Measurements from ENCODE around the gene EIF3I. TPM values are rescaled to one million over a fixed set of nuclear protein-coding genes. Genes with fewer than 3 reads are reported as not detected.

The EIF3I gene
- 160 TPM in 2 replicates for polyA plus RNA-seq (2013)

DNA sequence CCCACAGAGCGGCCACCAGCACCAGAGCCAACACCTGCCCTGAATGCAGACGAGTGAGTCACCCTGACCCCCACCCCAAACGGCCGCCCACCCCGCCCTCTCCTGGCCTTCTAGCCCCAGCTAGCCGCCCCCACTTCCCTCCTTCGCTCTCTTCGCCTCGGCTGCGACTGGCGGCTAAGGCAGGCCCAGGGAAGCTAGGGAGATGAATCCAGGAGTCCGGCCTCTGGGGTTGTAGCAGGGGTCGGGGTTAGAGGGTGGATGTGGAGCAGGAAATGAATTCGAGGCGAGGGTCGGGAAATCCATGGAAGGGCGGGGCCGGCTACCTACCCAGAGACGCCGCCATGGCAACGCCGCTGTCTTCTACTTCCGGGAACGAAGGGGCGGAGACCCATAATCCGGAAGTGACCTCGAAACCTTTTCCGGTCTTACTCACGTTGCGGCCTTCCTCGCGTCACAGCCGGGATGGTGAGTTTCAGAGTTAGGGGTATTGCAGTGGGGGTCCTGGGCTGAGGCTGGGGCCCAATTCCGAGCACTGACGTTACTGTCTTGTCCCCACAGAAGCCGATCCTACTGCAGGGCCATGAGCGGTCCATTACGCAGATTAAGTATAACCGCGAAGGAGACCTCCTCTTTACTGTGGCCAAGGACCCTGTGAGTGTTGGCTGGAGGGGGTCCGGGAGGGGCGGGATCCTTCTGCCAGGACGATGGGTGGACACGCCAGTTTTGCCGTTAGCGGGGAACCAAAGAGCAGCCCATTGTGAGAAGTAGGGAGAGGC lies at the start of gene EIF3I, which contains the start of gene TMEM234:
EIF3I (plus strand) TSS at position 428 of the 776 bp plus-strand sequence; CDS start at position 463, 35 bp downstream.
TMEM234 (minus strand) TSS at position 374 of the 776 bp plus-strand sequence; CDS start at position 343, 31 bp downstream.
- Histone ChIP-seq H3K36me3 (ENCODE audit: control insufficient read depth in 1 of 2, insufficient read depth in 2 of 2, low read length in 2 of 2) (peaks cover 25 to 26% of the 10 kb centered on the region in 2 experiments), H2BK120ac (ENCODE audit: insufficient read depth, low read length, poor library complexity) (peak within 1 kb of the TSS; percentile 67), H4K8ac (ENCODE audit: low read depth, low read length) (peak within 1 kb of the TSS; percentile 92), H3K4me2 (ENCODE audit: low read length) (peak within 1 kb of the TSS; percentile 75), H4K12ac (ENCODE audit: low read depth, low read length) (peak within 1 kb of the TSS; percentile 76), H3K27me3 (ENCODE audit: insufficient read depth, low read length) (no peaks in the 10 kb centered on the region), H3K79me1 (ENCODE audit: low read length) (peaks cover 9% of the 10 kb centered on the region), H2BK5ac (ENCODE audit: low read depth, low read length, poor library complexity) (peak within 1 kb of the TSS; percentile 62), H3K4me1 (ENCODE audit: control insufficient read depth in 1 of 2, insufficient read depth in 2 of 2, low read length in 2 of 2) (peaks cover 7% of the 10 kb centered on the region in 2 experiments), H3K23ac (ENCODE audit: low read length) (no peak within 1 kb of the TSS), H3K9me3 (ENCODE audit: insufficient read depth, low read depth, low read length) (peaks cover 1% of the 10 kb centered on the region), H3K4me3 (ENCODE audit: low read depth, low read length) (peak within 1 kb of the TSS; percentile 90), H2BK12ac (ENCODE audit: low read length) (no peak within 1 kb of the TSS), H2AK5ac (ENCODE audit: low read length) (peak within 1 kb of the TSS; percentile 36), H3K79me2 (ENCODE audit: control insufficient read depth, insufficient read depth, low read length, poor library complexity) (peaks cover 11% of the 10 kb centered on the region), H3K9ac (ENCODE audit: low read length) (peak within 1 kb of the TSS; percentile 93), H3K18ac (ENCODE audit: low read length) (peak within 1 kb of the TSS; percentile 84), H3K4ac (ENCODE audit: low read depth, low read length) (peak within 1 kb of the TSS; percentile 77), H3K14ac (ENCODE audit: low read length) (peak within 1 kb of the TSS; percentile 90), H4K91ac (ENCODE audit: low read depth, low read length) (peak within 1 kb of the TSS; percentile 69), H3K27ac (ENCODE audit: low read depth, low read length) (peak within 1 kb of the TSS; percentile 70), H2AFZ (ENCODE audit: insufficient read depth, low read length, poor library complexity) (peak within 1 kb of the TSS; percentile 90)
- no CpG with 5 or more reads among the region's 46 CpGs for WGBS (ENCODE audit: extremely low coverage, insufficient coverage, insufficient read length)
- peak; percentile 91 to 97 for DNase-seq

DNA sequence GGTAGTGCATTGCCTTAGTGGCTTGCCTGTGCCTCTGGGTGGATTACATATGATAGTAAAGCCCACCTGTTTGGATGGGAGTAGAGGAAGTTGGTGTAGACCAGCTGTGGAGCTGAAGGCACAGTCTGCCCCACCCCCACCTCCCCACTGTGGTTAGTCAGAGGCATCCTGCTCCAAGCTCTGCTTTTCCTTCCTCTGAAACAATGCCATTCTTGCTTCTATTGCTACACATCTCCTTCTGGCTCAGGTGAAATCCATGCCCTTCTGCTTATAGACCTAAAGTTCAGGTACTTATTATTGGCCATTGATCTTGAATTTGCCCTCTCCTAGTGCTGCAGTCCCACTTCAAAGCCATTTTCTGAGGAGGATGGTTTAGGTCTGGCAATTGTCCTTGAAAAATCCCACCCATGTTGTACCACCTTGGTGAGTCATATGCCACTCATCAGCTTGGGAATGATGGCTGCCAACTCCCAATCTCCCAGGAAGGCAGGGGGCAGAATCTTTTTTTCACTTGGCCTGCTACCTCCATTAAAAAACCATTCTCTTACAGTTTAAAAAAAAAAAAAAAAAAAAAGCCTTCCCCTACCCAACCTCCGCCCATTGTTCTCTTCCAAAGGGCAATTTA lies 49.5 kb upstream of the EIF3I start:
- H3K27me3 ChIP-seq (ENCODE audit: insufficient read depth, low read length), result no peaks in the 10 kb centered on the region
- H3K9me3 ChIP-seq (ENCODE audit: insufficient read depth, low read depth, low read length), result no peaks in the 10 kb centered on the region
- H3K4ac ChIP-seq (ENCODE audit: low read depth, low read length), result no peak overlapping the region
- H2BK12ac ChIP-seq (ENCODE audit: low read length), result no peak overlapping the region
- WGBS (ENCODE audit: extremely low coverage, insufficient coverage, insufficient read length), result no CpG with 5 or more reads among the region's 1 CpG
- no peak overlapping the region for H4K12ac ChIP-seq (ENCODE audit: low read depth, low read length)
- H3K4me3 ChIP-seq (ENCODE audit: low read depth, low read length), result no peak overlapping the region
- H3K4me2 ChIP-seq (ENCODE audit: low read length), result no peak overlapping the region
- peaks cover 0 to 5% of the 10 kb centered on the region in 2 experiments for H3K4me1 ChIP-seq (ENCODE audit: control insufficient read depth in 1 of 2, insufficient read depth in 2 of 2, low read length in 2 of 2)
- H2BK120ac ChIP-seq (ENCODE audit: insufficient read depth, low read length, poor library complexity), result no peak overlapping the region
- H4K8ac ChIP-seq (ENCODE audit: low read depth, low read length), result no peak overlapping the region
- H3K36me3 ChIP-seq (ENCODE audit: control insufficient read depth in 1 of 2, insufficient read depth in 2 of 2, low read length in 2 of 2), result peaks cover 26 to 45% of the 10 kb centered on the region in 2 experiments
- no peak overlapping the region for H2AFZ ChIP-seq (ENCODE audit: insufficient read depth, low read length, poor library complexity)
- no peaks in the 10 kb centered on the region for H3K79me2 ChIP-seq (ENCODE audit: control insufficient read depth, insufficient read depth, low read length, poor library complexity)
- no peaks in the 10 kb centered on the region for H3K79me1 ChIP-seq (ENCODE audit: low read length)
- H3K14ac ChIP-seq (ENCODE audit: low read length), result no peak overlapping the region
- H3K27ac ChIP-seq (ENCODE audit: low read depth, low read length), result no peak overlapping the region
- H3K23ac ChIP-seq (ENCODE audit: low read length), result no peak overlapping the region
- no peak overlapping the region for H2BK5ac ChIP-seq (ENCODE audit: low read depth, low read length, poor library complexity)
- no peak overlapping the region for H3K9ac ChIP-seq (ENCODE audit: low read length)
- H4K91ac ChIP-seq (ENCODE audit: low read depth, low read length), result no peak overlapping the region
- no peak overlapping the region for H2AK5ac ChIP-seq (ENCODE audit: low read length)
- DNase-seq, result no peak
- no peak overlapping the region for H3K18ac ChIP-seq (ENCODE audit: low read length)

DNA sequence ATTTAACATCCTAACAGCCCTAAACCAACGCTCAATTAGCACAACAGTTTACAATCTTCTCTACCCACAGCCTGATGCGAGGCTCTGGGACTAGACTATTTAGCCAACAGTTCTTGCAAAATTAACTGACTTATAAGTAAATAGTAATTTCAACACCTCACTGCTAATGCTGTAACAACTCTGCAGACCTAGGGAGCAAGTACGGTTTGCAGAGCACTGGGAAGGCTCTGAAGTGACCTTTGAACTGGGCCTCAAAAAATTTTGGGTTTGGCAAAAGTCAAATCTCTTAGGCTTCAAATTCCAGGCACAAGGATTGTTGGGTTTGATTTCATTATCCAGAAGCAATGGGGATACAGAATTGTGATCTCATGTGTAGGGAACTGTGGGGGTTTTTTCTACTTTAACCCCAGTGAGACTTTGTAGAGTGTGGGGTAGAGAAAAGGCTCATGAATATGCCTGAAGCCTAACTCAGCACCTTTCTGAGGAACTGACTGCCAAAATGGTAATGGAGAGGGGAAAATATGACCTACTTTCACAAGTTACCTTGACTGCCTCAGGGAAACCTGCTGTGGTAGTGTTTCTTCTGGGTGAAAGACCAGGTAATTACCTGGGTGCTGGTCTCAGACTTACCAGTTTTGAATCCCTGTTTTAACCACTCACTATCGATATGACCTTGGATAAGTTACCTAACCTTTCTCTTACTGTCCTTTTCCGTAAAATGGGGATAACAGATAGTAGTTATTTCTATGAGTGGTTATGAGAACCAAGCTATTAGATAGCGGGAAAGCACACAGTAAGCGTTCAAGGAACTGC lies 43.6 kb upstream of the EIF3I start:
- Histone ChIP-seq H3K4me3 (ENCODE audit: low read depth, low read length) (no peak overlapping the region), H2BK12ac (ENCODE audit: low read length) (no peak overlapping the region), H2BK5ac (ENCODE audit: low read depth, low read length, poor library complexity) (no peak overlapping the region), H3K4me2 (ENCODE audit: low read length) (peak overlapping the region; percentile 90), H3K14ac (ENCODE audit: low read length) (no peak overlapping the region), H4K91ac (ENCODE audit: low read depth, low read length) (peak overlapping the region; percentile 64), H2AFZ (ENCODE audit: insufficient read depth, low read length, poor library complexity) (peak overlapping the region; percentile 14), H3K27ac (ENCODE audit: low read depth, low read length) (peak overlapping the region; percentile 31), H3K9ac (ENCODE audit: low read length) (no peak overlapping the region), H3K27me3 (ENCODE audit: insufficient read depth, low read length) (no peaks in the 10 kb centered on the region), H3K4me1 (ENCODE audit: control insufficient read depth in 1 of 2, insufficient read depth in 2 of 2, low read length in 2 of 2) (peaks cover 7 to 10% of the 10 kb centered on the region in 2 experiments), H3K4ac (ENCODE audit: low read depth, low read length) (no peak overlapping the region), H3K36me3 (ENCODE audit: control insufficient read depth in 1 of 2, insufficient read depth in 2 of 2, low read length in 2 of 2) (peaks cover 17 to 18% of the 10 kb centered on the region in 2 experiments), H2BK120ac (ENCODE audit: insufficient read depth, low read length, poor library complexity) (no peak overlapping the region), H3K79me1 (ENCODE audit: low read length) (peaks cover 9% of the 10 kb centered on the region), H3K79me2 (ENCODE audit: control insufficient read depth, insufficient read depth, low read length, poor library complexity) (peaks cover 8% of the 10 kb centered on the region), H3K18ac (ENCODE audit: low read length) (no peak overlapping the region), H2AK5ac (ENCODE audit: low read length) (no peak overlapping the region), H3K23ac (ENCODE audit: low read length) (no peak overlapping the region), H4K8ac (ENCODE audit: low read depth, low read length) (peak overlapping the region; percentile 56), H4K12ac (ENCODE audit: low read depth, low read length) (peak overlapping the region; percentile 63), H3K9me3 (ENCODE audit: insufficient read depth, low read depth, low read length) (no peaks in the 10 kb centered on the region)
- peak in 1 of 2 donors; percentile 19 for DNase-seq
- no CpG with 5 or more reads among the region's 7 CpGs for WGBS (ENCODE audit: extremely low coverage, insufficient coverage, insufficient read length)

DNA sequence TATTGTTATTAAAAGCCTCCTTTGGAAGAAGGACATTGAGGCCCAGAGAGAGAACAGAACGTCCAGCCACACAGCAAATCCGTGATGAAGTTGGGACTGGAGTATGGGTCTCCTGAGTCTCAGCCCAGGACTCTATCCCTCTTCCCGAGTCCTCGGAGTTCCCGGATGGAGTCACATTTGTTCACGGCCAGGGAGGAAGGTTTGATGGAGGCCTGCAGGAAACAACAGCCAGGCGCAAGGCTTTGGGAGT lies 43.1 kb upstream of the EIF3I start:
- no CpG with 5 or more reads among the region's 7 CpGs for WGBS (ENCODE audit: extremely low coverage, insufficient coverage, insufficient read length)
- Histone ChIP-seq H3K9me3 (ENCODE audit: insufficient read depth, low read depth, low read length) (no peaks in the 10 kb centered on the region), H2BK12ac (ENCODE audit: low read length) (no peak overlapping the region), H2AK5ac (ENCODE audit: low read length) (no peak overlapping the region), H3K23ac (ENCODE audit: low read length) (no peak overlapping the region), H2BK120ac (ENCODE audit: insufficient read depth, low read length, poor library complexity) (peak overlapping the region; percentile 1), H3K79me1 (ENCODE audit: low read length) (peaks cover 9% of the 10 kb centered on the region), H4K12ac (ENCODE audit: low read depth, low read length) (peak overlapping the region; percentile 63), H3K4me3 (ENCODE audit: low read depth, low read length) (no peak overlapping the region), H2BK5ac (ENCODE audit: low read depth, low read length, poor library complexity) (no peak overlapping the region), H3K18ac (ENCODE audit: low read length) (no peak overlapping the region), H4K8ac (ENCODE audit: low read depth, low read length) (peak overlapping the region; percentile 56), H3K27ac (ENCODE audit: low read depth, low read length) (peak overlapping the region; percentile 31), H3K27me3 (ENCODE audit: insufficient read depth, low read length) (no peaks in the 10 kb centered on the region), H2AFZ (ENCODE audit: insufficient read depth, low read length, poor library complexity) (peak overlapping the region; percentile 14), H3K4ac (ENCODE audit: low read depth, low read length) (no peak overlapping the region), H3K4me2 (ENCODE audit: low read length) (peak overlapping the region; percentile 90), H3K4me1 (ENCODE audit: control insufficient read depth in 1 of 2, insufficient read depth in 2 of 2, low read length in 2 of 2) (peaks cover 7 to 10% of the 10 kb centered on the region in 2 experiments), H3K79me2 (ENCODE audit: control insufficient read depth, insufficient read depth, low read length, poor library complexity) (peaks cover 8% of the 10 kb centered on the region), H3K14ac (ENCODE audit: low read length) (peak overlapping the region; percentile 22), H4K91ac (ENCODE audit: low read depth, low read length) (peak overlapping the region; percentile 64), H3K9ac (ENCODE audit: low read length) (peak overlapping the region; percentile 17), H3K36me3 (ENCODE audit: control insufficient read depth in 1 of 2, insufficient read depth in 2 of 2, low read length in 2 of 2) (peaks cover 13 to 20% of the 10 kb centered on the region in 2 experiments)
- DNase-seq, result no peak

Data from trophoblast cell (in vitro differentiated cells and primary cell).